DMS53 treated with DMSO at 0.1 percent for 48 hours (cell line): ENCODE measurements around the gene OR51G2.
"Not testable (repeated sequence)": the region's sequence is repeated elsewhere in the genome, so short reads cannot be mapped to it uniquely, and the experiment has no call there.

Experiments used
- DNase-seq: peaks from one replicate; lab custom pipeline; 2025; ENCODE audit not compliant: unreplicated experiment; lab: John Stamatoyannopoulos, UW

OR51G2 gene, protein sequence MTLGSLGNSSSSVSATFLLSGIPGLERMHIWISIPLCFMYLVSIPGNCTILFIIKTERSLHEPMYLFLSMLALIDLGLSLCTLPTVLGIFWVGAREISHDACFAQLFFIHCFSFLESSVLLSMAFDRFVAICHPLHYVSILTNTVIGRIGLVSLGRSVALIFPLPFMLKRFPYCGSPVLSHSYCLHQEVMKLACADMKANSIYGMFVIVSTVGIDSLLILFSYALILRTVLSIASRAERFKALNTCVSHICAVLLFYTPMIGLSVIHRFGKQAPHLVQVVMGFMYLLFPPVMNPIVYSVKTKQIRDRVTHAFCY

GRCh38 chr11:4919250-4919649 lies at the start of gene OR51G2:
Gene OR51G2 (minus strand): TSS chr11:4919350. CDS start chr11:4915663, 3,687 bp downstream.
- no peak for DNase-seq

DNA sequence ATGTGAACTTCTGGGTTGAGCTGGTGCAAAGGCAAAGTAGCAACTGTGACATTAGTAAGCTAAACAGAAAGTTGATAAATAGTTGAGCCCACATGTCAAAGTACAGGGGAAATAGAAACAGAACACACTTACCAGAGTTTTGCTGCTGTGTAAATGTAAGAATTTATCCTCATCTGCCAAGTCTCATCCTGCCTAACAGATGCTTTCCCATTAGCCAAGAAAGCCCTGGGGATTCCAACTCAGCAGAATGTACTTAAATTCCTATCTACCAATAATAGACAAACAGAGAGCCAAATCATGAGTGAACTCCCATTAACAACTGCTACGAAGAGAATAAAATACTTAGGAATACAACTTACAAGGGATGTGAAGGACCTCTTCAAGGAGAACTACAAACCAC lies 43.7 kb upstream of the OR51G2 start:
- DNase-seq, result no peak

DNA sequence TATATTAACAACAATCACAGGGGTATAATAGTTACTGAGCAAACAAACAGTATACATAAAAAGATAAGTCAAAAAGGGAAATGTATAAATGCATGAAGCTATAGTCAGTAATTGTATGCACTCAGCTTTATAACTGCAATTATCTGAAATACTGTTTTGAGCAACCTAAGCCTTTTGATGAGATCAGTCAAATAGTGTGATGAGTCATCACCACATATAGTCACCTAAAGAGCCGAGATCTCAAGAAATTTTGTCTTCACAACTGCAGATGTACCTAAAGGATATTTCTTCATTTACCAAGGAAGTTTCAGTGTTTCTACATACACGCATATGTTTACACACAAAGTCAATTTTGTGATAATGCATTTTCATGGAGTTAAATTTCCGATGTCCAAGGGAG lies 41.7 kb upstream of the OR51G2 start:
- DNase-seq, result peak; percentile 35

DNA sequence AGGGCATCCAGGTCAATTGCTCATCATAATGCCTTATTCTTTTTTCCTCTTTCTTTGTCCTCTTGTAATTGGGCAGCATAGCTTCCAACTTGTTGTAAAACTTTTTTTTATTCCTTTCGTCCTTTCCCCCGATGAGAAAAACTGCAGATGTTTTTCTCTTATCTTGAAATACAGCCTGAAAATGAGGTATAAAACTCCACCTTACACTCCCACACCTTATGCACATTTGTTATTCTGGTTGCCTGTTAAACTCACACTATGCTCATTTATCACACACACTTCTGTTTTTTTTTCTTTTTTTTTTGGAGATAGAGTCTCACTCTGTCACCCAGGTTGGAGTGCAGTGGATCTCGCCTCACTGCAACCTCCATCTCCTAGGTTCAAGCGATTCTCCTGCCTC lies 38.2 kb upstream of the OR51G2 start:
- no peak for DNase-seq

- DNase-seq, result not testable (repeated sequence)
Observed at GRCh38 chr11:4955613-4956012, 36.5 kb upstream of the OR51G2 start, which contains the start of gene OR51A2. Gene OR51A2 (minus strand): TSS chr11:4955713. CDS start chr11:4955713, 0 bp downstream.

GRCh38 chr11:4947505-4947904 lies 28.4 kb upstream of the OR51G2 start, which contains the start of gene OR51A4:
Gene OR51A4 (minus strand): TSS chr11:4947605. CDS start chr11:4947100, 505 bp downstream.
- DNase-seq, result no peak

DNA sequence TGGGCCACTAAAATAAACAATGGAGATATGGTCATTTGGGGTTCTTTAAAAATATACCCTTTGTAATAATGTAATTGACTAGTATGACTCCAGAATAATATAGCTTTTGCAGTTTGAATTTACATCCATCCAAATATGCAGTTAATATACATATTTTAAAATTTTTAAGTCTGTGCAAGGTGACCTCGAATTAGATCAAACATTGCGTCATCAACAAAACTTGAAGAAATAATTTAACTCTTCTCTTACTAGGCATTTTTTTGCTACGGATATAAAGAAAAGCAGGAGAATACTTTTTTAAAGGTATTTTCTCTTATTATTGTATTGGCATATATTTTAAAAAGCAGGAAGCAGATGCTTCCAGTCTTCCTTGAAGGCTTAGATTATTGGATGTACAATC lies 17.6 kb upstream of the OR51G2 start:
- no peak for DNase-seq

DNA sequence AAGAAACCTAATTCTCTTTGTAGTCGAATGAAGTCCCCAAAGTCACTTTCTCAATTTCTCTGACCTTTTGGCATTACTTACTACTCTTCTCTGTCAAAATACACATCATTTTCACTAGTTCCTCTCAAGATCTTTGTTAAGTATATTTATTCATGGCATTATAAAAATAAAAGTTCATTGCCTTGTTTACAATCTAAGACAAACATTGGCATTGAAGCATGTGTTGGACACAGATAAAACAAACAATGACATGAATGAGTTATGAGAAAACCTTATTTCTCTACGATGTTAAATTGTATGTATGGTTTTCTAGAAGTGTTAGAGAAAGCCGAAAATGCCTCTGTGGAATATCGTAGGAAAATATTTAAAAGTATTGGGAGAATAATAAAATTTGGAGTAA lies 13.6 kb upstream of the OR51G2 start:
- DNase-seq, result peak; percentile 96

- no peak for DNase-seq
Observed at GRCh38 chr11:4926608-4927007, 7.5 kb upstream of the OR51G2 start.

DNA sequence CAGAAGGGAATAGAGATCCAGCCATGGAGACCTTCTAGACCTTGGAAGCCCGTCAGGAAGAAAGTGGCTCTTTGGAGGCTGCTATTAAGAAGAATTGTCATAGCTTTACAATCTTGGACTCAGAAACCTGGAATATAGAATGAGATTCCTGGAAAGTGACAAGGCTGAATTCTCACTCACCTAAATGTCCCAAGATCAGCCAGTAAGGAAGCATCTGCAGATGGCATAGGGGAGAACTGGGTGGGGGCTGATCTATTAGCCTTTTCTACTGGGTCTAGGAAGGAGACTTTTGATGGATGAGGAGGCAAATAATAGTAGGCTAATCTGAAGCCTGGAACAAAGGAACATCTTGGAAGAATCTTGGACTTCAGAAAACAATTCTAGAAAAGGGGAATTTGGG lies 5.1 kb upstream of the OR51G2 start, which contains the start of gene OR51G1:
Gene OR51G1 (minus strand): TSS at position 101 of the 400 bp plus-strand sequence. CDS start 0 bp downstream, at position 101.
- no peak for DNase-seq

DNA sequence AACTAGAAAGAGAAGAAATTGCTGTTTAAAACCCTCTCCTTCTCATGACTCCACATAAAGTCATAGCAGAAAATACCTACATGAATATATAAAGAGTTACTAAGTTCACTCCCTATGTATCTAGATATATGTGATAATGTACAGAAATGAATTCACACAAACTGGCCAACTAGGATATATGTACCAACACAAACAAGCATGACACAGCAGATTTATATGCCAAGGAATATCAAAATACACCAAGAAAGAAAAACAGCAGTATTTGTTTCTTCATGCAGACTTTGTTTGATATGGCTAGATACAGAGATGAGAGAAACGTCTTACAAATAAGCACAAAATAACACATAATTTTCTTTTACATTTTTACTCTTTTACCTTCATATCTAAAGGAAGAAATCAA lies 3.2 kb upstream of the OR51G2 start:
- DNase-seq, result no peak

DNA sequence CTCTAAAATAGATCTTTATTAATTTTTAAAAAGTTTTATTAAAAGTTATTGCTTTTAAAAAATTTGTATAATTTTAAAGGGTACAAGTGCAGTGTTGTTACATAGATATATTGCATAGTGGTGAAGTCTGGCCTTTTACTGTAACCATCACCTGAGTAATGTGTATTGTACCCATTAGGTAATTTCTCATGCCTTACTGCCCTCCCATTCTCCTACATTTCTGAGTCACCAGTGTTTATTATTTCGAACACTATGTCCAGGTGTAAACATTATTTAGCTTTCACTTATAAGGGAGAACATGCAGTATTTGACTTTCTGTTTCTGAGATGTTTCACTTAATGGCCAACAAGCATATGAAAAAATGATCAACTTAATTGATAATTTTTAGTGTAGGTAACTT lies 2.6 kb upstream of the OR51G2 start:
- DNase-seq, result peak; percentile 91

- peak; percentile 53 for DNase-seq
Observed at GRCh38 chr11:4916581-4916980, 2.6 kb downstream of the OR51G2 start.

DNA sequence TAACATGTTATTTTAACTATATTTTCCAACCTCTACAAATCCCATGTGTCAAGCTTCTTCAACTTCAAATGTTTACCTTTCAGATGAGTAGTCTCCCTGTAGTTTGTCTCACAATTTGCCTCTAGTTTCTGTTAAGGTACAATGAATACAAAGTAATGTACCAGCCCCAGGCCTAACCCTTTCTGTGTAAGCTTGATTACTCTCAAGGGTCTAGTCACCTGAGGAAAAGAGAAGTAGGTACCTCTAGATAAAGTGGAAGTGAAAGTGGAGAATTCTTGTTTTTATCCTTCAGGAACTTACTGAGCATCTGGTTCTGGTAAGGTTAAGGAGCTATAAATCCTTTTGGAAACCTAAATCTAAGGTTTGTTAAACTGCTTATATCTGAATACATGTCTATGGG lies 15.7 kb downstream of the OR51G2 start, which contains the start of gene OR51A7:
Gene OR51A7 (plus strand): TSS at position 300 of the 400 bp plus-strand sequence. CDS start 3,587 bp downstream, outside the sequence.
- DNase-seq, result peak; percentile 53

DNA sequence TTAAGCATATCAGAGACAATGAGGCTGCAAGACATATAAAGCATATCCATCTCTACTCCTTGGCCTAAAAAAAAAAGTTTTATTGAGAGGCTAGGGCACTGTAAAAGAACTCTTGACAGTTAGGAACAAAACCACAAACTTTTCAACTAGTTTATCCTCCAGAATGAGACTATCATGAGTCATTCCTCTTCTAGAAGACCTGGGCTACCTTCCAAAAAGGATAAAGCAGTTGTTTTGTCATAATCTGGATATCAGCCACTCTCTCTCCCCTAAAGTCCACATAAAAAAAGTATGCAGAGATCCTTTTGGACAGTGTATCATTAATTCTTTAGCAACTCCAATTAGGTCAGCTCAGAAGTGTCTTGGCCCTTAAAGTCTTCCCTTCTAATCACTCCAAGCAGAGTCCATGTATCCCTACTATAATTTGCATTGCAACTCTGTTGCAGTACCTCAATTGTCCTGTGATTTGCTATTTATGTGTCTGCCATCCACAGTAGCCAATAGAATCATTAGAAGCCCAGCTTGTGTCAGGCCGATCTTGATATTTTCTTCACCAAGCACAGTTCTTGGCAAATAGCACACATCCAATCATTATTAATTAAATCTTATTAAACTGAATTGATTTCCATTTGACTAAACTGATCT lies 27.0 kb downstream of the OR51G2 start:
- no peak for DNase-seq

DNA sequence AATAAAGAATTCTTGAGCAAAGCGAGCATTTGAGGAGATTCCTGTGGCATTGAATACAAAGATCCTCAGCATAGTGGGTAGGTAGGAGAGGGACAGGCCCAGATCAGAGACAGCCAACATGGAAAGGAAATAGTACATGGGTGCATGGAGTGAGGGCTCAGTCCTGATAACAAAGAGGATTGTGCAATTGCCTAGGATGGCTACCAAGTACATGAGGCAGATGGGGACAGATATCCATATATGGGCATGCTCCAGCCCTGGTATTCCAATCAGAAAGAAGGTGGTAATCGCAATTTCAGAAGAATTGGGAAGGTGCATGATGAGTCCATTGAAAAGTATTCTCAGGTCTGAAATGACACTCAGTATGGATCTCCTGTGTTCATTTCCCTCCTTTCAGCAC lies 28.9 kb downstream of the OR51G2 start:
- no peak for DNase-seq

DNA sequence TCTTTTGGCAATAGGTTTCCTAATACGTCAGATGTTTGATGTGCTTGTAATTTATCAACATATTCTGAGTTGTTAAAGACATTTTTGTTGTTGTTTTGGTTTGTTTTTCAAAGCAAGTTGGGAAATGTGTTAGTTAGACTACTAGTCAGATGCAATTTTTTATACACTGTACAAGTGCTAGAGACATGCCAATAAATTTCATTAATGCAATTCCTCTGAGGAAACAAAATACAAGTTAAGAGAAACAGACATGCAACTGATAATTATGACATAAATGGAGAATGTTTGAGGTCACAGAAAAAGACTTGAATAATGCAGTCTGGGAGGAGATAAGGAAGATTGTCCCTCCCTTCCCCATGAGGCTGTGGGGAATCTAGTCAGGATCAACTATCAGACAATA lies 31.6 kb downstream of the OR51G2 start:
- DNase-seq, result no peak

- DNase-seq, result no peak
Observed at GRCh38 chr11:4886186-4886585, 33.0 kb downstream of the OR51G2 start.

DNA sequence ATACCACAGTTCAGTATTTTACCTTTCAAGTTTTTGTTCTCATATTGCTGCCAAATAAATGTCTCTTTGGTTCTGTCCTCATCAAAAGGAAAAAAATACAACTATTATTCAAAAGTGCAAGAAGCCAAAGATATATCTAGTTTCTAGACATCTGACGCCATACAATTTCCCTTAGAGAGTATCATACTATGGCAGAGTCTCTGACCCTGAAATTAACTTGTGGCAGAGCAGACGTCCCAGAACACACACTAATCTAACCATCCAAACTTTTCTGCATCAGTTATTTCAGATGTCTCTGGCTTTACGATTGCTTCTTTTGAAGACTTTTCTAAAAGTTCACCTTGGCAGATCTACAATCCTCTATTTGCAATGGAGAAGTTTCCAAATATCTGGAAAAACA lies 34.8 kb downstream of the OR51G2 start:
- DNase-seq, result no peak

- no peak for DNase-seq
Observed at GRCh38 chr11:4882543-4882942, 36.6 kb downstream of the OR51G2 start.

DNA sequence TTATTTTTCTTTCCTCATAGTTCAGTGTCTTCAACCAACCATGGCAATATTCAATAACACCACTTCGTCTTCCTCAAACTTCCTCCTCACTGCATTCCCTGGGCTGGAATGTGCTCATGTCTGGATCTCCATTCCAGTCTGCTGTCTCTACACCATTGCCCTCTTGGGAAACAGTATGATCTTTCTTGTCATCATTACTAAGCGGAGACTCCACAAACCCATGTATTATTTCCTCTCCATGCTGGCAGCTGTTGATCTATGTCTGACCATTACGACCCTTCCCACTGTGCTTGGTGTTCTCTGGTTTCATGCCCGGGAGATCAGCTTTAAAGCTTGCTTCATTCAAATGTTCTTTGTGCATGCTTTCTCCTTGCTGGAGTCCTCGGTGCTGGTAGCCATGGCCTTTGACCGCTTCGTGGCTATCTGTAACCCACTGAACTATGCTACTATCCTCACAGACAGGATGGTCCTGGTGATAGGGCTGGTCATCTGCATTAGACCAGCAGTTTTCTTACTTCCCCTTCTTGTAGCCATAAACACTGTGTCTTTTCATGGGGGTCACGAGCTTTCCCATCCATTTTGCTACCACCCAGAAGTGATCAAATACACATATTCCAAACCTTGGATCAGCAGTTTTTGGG lies 37.2 kb downstream of the OR51G2 start, which contains the start of gene OR51T1:
Gene OR51T1 (plus strand): TSS at position 41 of the 641 bp plus-strand sequence. CDS start 0 bp downstream, at position 41.
- no peak for DNase-seq

DNA sequence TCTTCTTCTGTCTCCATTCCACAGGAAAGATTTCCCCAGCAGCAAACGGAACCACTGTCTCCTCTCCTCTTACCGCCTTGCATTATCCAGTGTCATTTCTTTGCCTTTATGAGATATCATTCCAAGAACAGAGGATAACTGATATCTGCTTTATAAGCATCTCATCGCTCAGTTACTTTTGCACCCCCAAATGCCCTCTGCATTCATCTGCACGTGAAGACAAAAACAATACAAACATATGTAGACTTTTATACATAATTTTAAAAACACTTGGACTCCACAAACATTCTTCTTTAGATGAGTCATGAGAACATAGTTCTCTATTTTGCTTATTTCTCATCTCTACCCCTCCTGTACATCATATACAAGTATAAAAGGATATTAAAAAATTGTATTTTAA lies 38.0 kb downstream of the OR51G2 start:
- no peak for DNase-seq
